KMS-11 (cell line): ENCODE data around the gene ANXA1.

Experiments
- H2AFZ ChIP-seq: fragments of 200-600 bp; sonication (generic); 2 replicates; pipeline ENCODE4 v1.6.1; 2016; ENCODE audit warnings: antibody characterized with exemption, mixed run types, low read depth
- H3K27ac ChIP-seq: fragments of 200-600 bp; sonication (generic); 2 replicates; pipeline ENCODE4 v1.6.1; 2016; ENCODE audit warnings: mild to moderate bottlenecking, mixed run types
- H3K27me3 ChIP-seq: fragments of 200-600 bp; sonication (generic); 2 replicates; pipeline ENCODE4 v1.6.1; 2017; ENCODE audit warnings: mild to moderate bottlenecking, low read depth, mixed run types, moderate library complexity; ENCODE audit not compliant: insufficient read depth
- H3K36me3 ChIP-seq: fragments of 200-600 bp; sonication (generic); 2 replicates; pipeline ENCODE4 v1.6.1; 2017; ENCODE audit warnings: mild to moderate bottlenecking, mixed run types; ENCODE audit not compliant: insufficient read depth
- H3K4me1 ChIP-seq: fragments of 200-600 bp; sonication (generic); 2 replicates; pipeline ENCODE4 v1.6.1; 2016; ENCODE audit warnings: mild to moderate bottlenecking, low read depth, mixed run types; ENCODE audit not compliant: poor library complexity, severe bottlenecking
- H3K4me2 ChIP-seq: fragments of 200-600 bp; sonication (generic); 2 replicates; pipeline ENCODE4 v1.7.0; 2016; ENCODE audit warnings: mild to moderate bottlenecking, mixed run types
- H3K4me3 ChIP-seq: fragments of 200-600 bp; sonication (generic); IDR thresholded peaks from 2 replicates; pipeline ENCODE4 v1.6.1; 2017; ENCODE audit warnings: low read depth, low read length, mixed read lengths; ENCODE audit not compliant: insufficient read depth
- H3K79me2 ChIP-seq: fragments of 200-600 bp; sonication (generic); 2 replicates; pipeline ENCODE4 v1.6.1; 2016; ENCODE audit warnings: low read depth, mixed run types; ENCODE audit not compliant: insufficient read depth
- H3K9ac ChIP-seq: fragments of 200-600 bp; sonication (generic); 2 replicates; pipeline ENCODE4 v1.6.1; 2016; ENCODE audit warnings: mild to moderate bottlenecking, mixed run types
- H4K20me1 ChIP-seq: fragments of 200-600 bp; sonication (generic); 2 replicates; pipeline ENCODE4 v1.6.1; 2016; ENCODE audit warnings: mild to moderate bottlenecking, mixed run types; ENCODE audit not compliant: insufficient read depth
- CTCF ChIP-seq: fragments of 200-600 bp; sonication (generic); conservative IDR thresholded peaks from 2 replicates; pipeline ENCODE4 v1.6.1; 2017; ENCODE audit warnings: low read depth, mild to moderate bottlenecking, antibody characterized with exemption, low read length, moderate library complexity, mixed read lengths

Gene ANXA1

GRCh38 chr9:73173557-73174329 lies 22.1 kb downstream of the ANXA1 start:
- Histone ChIP-seq H3K4me1 (no peaks in the 10 kb centered on the region), H3K9ac (no peak overlapping the region), H3K4me3 (no peak overlapping the region), H4K20me1 (no peaks in the 10 kb centered on the region), H3K27ac (no peak overlapping the region), H3K79me2 (no peaks in the 10 kb centered on the region), H2AFZ (no peak overlapping the region), H3K36me3 (no peaks in the 10 kb centered on the region), H3K27me3 (no peaks in the 10 kb centered on the region), H3K4me2 (no peak overlapping the region)
- TF ChIP-seq CTCF = no peak

GRCh38 chr9:73174330-73174980 lies 22.8 kb downstream of the ANXA1 start:
- H3K79me2 ChIP-seq = no peaks in the 10 kb centered on the region
- H3K4me1 ChIP-seq = no peaks in the 10 kb centered on the region
- H3K27ac ChIP-seq = no peak overlapping the region
- no peak overlapping the region for H3K4me2 ChIP-seq
- no peaks in the 10 kb centered on the region for H3K36me3 ChIP-seq
- no peaks in the 10 kb centered on the region for H4K20me1 ChIP-seq
- H3K27me3 ChIP-seq = no peaks in the 10 kb centered on the region
- no peak overlapping the region for H3K4me3 ChIP-seq
- no peak for TF ChIP-seq CTCF
- H2AFZ ChIP-seq = no peak overlapping the region
- H3K9ac ChIP-seq = no peak overlapping the region

GRCh38 chr9:73176450-73176875 lies 24.8 kb downstream of the ANXA1 start:
- Histone ChIP-seq H3K27ac (no peak overlapping the region), H4K20me1 (no peaks in the 10 kb centered on the region), H3K36me3 (no peaks in the 10 kb centered on the region), H3K4me1 (no peaks in the 10 kb centered on the region), H3K27me3 (no peaks in the 10 kb centered on the region), H3K79me2 (no peaks in the 10 kb centered on the region), H3K4me2 (no peak overlapping the region), H2AFZ (no peak overlapping the region), H3K9ac (no peak overlapping the region), H3K4me3 (no peak overlapping the region)
- TF ChIP-seq CTCF = no peak

GRCh38 chr9:73178044-73178443 lies 26.4 kb downstream of the ANXA1 start:
- H2AFZ ChIP-seq = no peak overlapping the region
- H3K79me2 ChIP-seq = no peaks in the 10 kb centered on the region
- H3K4me2 ChIP-seq = no peak overlapping the region
- H3K27me3 ChIP-seq = no peaks in the 10 kb centered on the region
- H4K20me1 ChIP-seq = no peaks in the 10 kb centered on the region
- no peak overlapping the region for H3K27ac ChIP-seq
- H3K4me1 ChIP-seq = no peaks in the 10 kb centered on the region
- no peak overlapping the region for H3K9ac ChIP-seq
- no peak overlapping the region for H3K4me3 ChIP-seq
- TF ChIP-seq CTCF = no peak
- H3K36me3 ChIP-seq = no peaks in the 10 kb centered on the region
